ENCODE measurements around the gene DCP1A.

DNA sequence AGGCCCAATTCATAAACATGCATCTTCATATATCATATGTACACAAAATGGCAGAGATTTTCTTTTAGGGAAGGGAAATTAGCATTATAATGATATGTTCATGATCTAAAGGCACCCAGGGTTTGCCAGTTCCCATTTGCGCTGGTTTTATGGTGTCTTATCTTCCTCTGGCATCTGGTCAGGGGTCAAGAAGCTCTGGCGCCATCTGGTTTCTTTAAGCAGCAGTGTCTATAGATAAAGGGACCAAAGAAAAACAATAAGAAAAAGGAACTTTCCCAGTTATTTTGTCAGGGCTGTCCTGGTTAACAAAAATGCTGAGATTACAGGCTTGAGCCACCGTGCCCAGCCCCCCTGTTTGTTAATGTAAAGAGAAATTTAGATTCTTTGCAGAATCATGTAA, 3.3 kb upstream of the DCP1A start:
- TF ChIP-seq, protein P1, sequence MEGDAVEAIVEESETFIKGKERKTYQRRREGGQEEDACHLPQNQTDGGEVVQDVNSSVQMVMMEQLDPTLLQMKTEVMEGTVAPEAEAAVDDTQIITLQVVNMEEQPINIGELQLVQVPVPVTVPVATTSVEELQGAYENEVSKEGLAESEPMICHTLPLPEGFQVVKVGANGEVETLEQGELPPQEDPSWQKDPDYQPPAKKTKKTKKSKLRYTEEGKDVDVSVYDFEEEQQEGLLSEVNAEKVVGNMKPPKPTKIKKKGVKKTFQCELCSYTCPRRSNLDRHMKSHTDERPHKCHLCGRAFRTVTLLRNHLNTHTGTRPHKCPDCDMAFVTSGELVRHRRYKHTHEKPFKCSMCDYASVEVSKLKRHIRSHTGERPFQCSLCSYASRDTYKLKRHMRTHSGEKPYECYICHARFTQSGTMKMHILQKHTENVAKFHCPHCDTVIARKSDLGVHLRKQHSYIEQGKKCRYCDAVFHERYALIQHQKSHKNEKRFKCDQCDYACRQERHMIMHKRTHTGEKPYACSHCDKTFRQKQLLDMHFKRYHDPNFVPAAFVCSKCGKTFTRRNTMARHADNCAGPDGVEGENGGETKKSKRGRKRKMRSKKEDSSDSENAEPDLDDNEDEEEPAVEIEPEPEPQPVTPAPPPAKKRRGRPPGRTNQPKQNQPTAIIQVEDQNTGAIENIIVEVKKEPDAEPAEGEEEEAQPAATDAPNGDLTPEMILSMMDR (IDR thresholded peaks at IDR 0.05): no peak
- no peak for TF ChIP-seq POLR2AphosphoS5 (IDR thresholded peaks at IDR 0.05; ENCODE audit: insufficient read depth in 1 of 2, low read depth in 1 of 2)
